PC-9 (cell line): ENCODE measurements around the gene NVL. TPM values are rescaled to one million over a fixed set of nuclear protein-coding genes. Genes with fewer than 3 reads are reported as not detected.

Experiments used
- BruUV-seq: library from RNA; stranded (reverse); fragments of 400-500 nt; replicated peaks from 2 replicates; lab custom pipeline; 2021; lab: Mats Ljungman, UMichigan
- CTCF ChIA-PET: fragments of 300-600 bp; sonication (Branson Sonifier 250); formaldehyde crosslinking; loops from one replicate; lab custom pipeline; 2022; ENCODE audit warnings: antibody characterized with exemption; lab: Charles Lee
- POLR2A ChIA-PET: fragments of 300-600 bp; sonication (Branson Sonifier 250); formaldehyde crosslinking; loops from one replicate; lab custom pipeline; 2022; ENCODE audit warnings: antibody characterized with exemption; ENCODE audit not compliant: unreplicated experiment; lab: Charles Lee
- DNase-seq, 2 experiments: peaks; one replicate each; pipeline versions ENCODE4 v3.0.0 to v3.0.0-alpha.2; 2015 to 2022; ENCODE audit warnings: mixed read lengths in 1 of 2
- H2AFZ ChIP-seq: fragments of 200-600 bp; sonication (generic); 2 replicates; pipeline ENCODE4 v1.8.1; 2017; ENCODE audit warnings: antibody characterized with exemption
- H3F3A ChIP-seq: fragments of 200-600 bp; sonication (generic); 2 replicates; pipeline ENCODE4 v1.8.1; 2017; ENCODE audit warnings: antibody characterized with exemption, mild to moderate bottlenecking, low read depth; ENCODE audit not compliant: insufficient read depth
- H3K27ac ChIP-seq: fragments of 200-600 bp; sonication (generic); 2 replicates; pipeline ENCODE4 v1.6.1; 2016; ENCODE audit warnings: mixed run types
- H3K27me3 ChIP-seq: fragments of 200-600 bp; sonication (generic); 2 replicates; pipeline ENCODE4 v1.6.1; 2016; ENCODE audit warnings: low read depth, mixed run types; ENCODE audit not compliant: insufficient read depth
- H3K36me3 ChIP-seq: fragments of 200-600 bp; sonication (generic); 2 replicates; pipeline ENCODE4 v1.6.1; 2016; ENCODE audit warnings: low read depth, mixed run types
- H3K4me1 ChIP-seq: fragments of 200-600 bp; sonication (generic); replicated peaks from 2 replicates; pipeline ENCODE4 v1.6.1; 2016; ENCODE audit warnings: mixed run types; ENCODE audit not compliant: insufficient read depth
- H3K4me2 ChIP-seq: fragments of 200-600 bp; sonication (generic); 2 replicates; pipeline ENCODE4 v1.6.1; 2017; ENCODE audit warnings: mixed run types
- H3K4me3 ChIP-seq: fragments of 200-600 bp; sonication (generic); 2 replicates; pipeline ENCODE4 v1.6.1; 2016; ENCODE audit warnings: mixed run types
- H3K79me2 ChIP-seq: fragments of 200-600 bp; sonication (generic); 2 replicates; pipeline ENCODE4 v1.6.1; 2017; ENCODE audit warnings: low read depth, mixed run types
- H3K9me2 ChIP-seq: fragments of 200-600 bp; sonication (generic); 2 replicates; pipeline ENCODE4 v1.8.1; 2017; ENCODE audit warnings: mild to moderate bottlenecking; ENCODE audit not compliant: insufficient read depth
- H3K9me3 ChIP-seq: fragments of 200-600 bp; sonication (generic); 2 replicates; pipeline ENCODE4 v1.8.1; 2016; ENCODE audit warnings: low read depth; ENCODE audit not compliant: insufficient read depth
- H4K20me1 ChIP-seq: fragments of 200-600 bp; sonication (generic); 2 replicates; pipeline ENCODE4 v1.8.1; 2017; ENCODE audit not compliant: insufficient read depth
- EZH2 ChIP-seq: fragments of 200-600 bp; sonication (generic); IDR thresholded peaks from 2 replicates; pipeline ENCODE4 v1.8.0; 2017; ENCODE audit warnings: antibody characterized with exemption, low read depth
- intact Hi-C: fragments of 100-400 bp; cut with micrococcal nuclease; formaldehyde crosslinking; loops from one replicate; pipeline ENCODE4 v1.10.0; 2022; ENCODE audit not compliant: unreplicated experiment
- total RNA-seq: library from RNA; stranded (reverse); gene quantifications from 2 replicates; pipeline ENCODE4 v1.2.3, GENCODE V29; 2021
- TF ChIP-seq, protein P1 (sequence below): fragments of 200-600 bp; sonication (generic); conservative IDR thresholded peaks from 2 replicates; pipeline ENCODE4 v1.6.1; 2017; ENCODE audit warnings: mixed run types, antibody characterized with exemption, mild to moderate bottlenecking, moderate library complexity

The NVL gene
- total RNA-seq, 1 experiment from 2014 or later: 36.1 TPM

- Histone ChIP-seq H2AFZ (no peak overlapping the region), H4K20me1 (no peaks in the 10 kb centered on the region), H3K4me1 (peaks cover 8% of the 10 kb centered on the region; the same call in 1 of the 2 replicates), H3K79me2 (no peaks in the 10 kb centered on the region), H3K4me2 (no peak overlapping the region), H3K4me3 (no peak overlapping the region), H3K36me3 (no peaks in the 10 kb centered on the region), H3F3A (peaks cover 11% of the 10 kb centered on the region), H3K9me3 (no peaks in the 10 kb centered on the region), H3K27me3 (no peaks in the 10 kb centered on the region), H3K9me2 (no peaks in the 10 kb centered on the region), H3K27ac (no peak overlapping the region)
- no TSS peak for BruUV-seq
- DNase-seq: no peak
- POLR2A ChIA-PET: no interaction called here
- CTCF ChIA-PET: interaction anchor here (0.6 kb wide), 2 partner anchors 10 to 71 kb away, joined by 5 to 7 read pairs; no protein-coding TSS in a partner anchor
- TF ChIP-seq, protein P1, sequence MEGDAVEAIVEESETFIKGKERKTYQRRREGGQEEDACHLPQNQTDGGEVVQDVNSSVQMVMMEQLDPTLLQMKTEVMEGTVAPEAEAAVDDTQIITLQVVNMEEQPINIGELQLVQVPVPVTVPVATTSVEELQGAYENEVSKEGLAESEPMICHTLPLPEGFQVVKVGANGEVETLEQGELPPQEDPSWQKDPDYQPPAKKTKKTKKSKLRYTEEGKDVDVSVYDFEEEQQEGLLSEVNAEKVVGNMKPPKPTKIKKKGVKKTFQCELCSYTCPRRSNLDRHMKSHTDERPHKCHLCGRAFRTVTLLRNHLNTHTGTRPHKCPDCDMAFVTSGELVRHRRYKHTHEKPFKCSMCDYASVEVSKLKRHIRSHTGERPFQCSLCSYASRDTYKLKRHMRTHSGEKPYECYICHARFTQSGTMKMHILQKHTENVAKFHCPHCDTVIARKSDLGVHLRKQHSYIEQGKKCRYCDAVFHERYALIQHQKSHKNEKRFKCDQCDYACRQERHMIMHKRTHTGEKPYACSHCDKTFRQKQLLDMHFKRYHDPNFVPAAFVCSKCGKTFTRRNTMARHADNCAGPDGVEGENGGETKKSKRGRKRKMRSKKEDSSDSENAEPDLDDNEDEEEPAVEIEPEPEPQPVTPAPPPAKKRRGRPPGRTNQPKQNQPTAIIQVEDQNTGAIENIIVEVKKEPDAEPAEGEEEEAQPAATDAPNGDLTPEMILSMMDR: no peak
- TF ChIP-seq EZH2: no peak
- intact Hi-C loops: no loop called here
Observed at GRCh38 chr1:224196813-224197600, 133.0 kb downstream of the NVL start.

DNA sequence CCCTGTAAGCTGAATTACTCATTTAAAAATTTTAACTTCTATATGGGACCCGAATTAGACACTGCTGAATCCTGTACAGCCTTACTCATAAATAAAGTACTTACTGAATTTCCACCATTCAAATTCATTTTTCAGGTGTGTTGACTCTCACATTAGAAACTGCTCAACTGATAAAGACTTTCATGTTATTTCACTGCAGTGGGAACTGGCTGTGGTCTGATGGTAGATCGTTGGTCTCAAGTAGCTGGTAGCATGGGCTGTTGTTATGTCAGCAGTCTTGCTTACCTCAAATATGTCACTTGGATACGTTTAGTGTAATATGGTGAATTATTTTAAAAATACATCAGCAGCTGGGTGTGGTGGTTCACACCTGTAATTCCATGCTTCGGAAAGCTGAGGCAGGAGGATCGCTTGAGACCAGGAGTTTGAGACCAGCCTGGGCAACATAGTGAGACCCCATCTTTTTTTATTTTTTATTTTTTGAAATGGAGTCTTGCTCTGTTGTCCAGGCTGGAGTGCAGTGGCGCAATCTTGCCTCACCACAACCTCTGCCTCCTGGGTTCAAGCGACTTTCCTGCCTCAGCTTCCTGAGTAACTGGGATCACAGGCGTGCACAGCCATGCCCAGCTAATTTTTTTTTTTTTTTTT lies 136.5 kb downstream of the NVL start:
- ChIA-PET POLR2A (interaction anchor here (0.7 kb wide), 1 partner anchor 18 kb away, joined by 3 read pairs; no protein-coding TSS in a partner anchor), CTCF (no interaction called here)
- no peaks in the 10 kb centered on the region for H3K9me2 ChIP-seq

GRCh38 chr1:224192082-224192788 lies 137.7 kb downstream of the NVL start:
- TSS peak; percentile 21 for BruUV-seq
- H3K36me3 ChIP-seq: no peaks in the 10 kb centered on the region
- no peaks in the 10 kb centered on the region for H3K27me3 ChIP-seq
- no peak overlapping the region for H3K4me2 ChIP-seq
- TF ChIP-seq EZH2: no peak
- TF ChIP-seq, protein P1: no peak
- H3K9me2 ChIP-seq: no peaks in the 10 kb centered on the region
- H2AFZ ChIP-seq: no peak overlapping the region
- POLR2A ChIA-PET: no interaction called here
- H3K4me1 ChIP-seq: no peaks in the 10 kb centered on the region
- no peaks in the 10 kb centered on the region for H4K20me1 ChIP-seq
- H3K27ac ChIP-seq: no peak overlapping the region
- H3K79me2 ChIP-seq: peaks cover 5% of the 10 kb centered on the region; the same call in 1 of the 2 replicates
- no peaks in the 10 kb centered on the region; the same call in 1 of the 2 replicates for H3F3A ChIP-seq
- no peaks in the 10 kb centered on the region for H3K9me3 ChIP-seq
- no peak for DNase-seq
- H3K4me3 ChIP-seq: no peak overlapping the region
- CTCF ChIA-PET: interaction anchor here (0.6 kb wide), 1 partner anchor 18 kb away, joined by 4 read pairs; no protein-coding TSS in a partner anchor
- intact Hi-C loops: no loop called here

More for the DNA sequence above, 136.5 kb downstream of the NVL start:
- no TSS peak for BruUV-seq
- no peak overlapping the region for H3K4me3 ChIP-seq
- no peaks in the 10 kb centered on the region for H3K27me3 ChIP-seq
- H3K4me1 ChIP-seq: no peaks in the 10 kb centered on the region
- no peaks in the 10 kb centered on the region for H3K36me3 ChIP-seq
- intact Hi-C loops: no loop called here
- H3K79me2 ChIP-seq: no peaks in the 10 kb centered on the region
- no peak overlapping the region for H3K4me2 ChIP-seq
- no peak overlapping the region for H3K27ac ChIP-seq
- no peaks in the 10 kb centered on the region for H3K9me3 ChIP-seq
- TF ChIP-seq EZH2: no peak
- TF ChIP-seq, protein P1: no peak
- no peak overlapping the region for H2AFZ ChIP-seq
- H3F3A ChIP-seq: no peaks in the 10 kb centered on the region; the same call in 1 of the 2 replicates
- no peak for DNase-seq
- no peaks in the 10 kb centered on the region for H4K20me1 ChIP-seq
